Stimulated activated CD4-positive, alpha-beta T cell treated with anti-CD3 and anti-CD28 coated beads, Interleukin-12 subunit alpha, Interleukin-12 subunit beta, amount 100 ng/mL, for 24 hours (primary cell): ENCODE measurements around the gene UPP1.

Source experiments
- DNase-seq, 2 experiments: peaks; one replicate each; pipeline ENCODE4 v3.0.0-alpha.2; 2020; ENCODE audit warnings: low read depth in 2 of 2

UPP1 gene

DNA sequence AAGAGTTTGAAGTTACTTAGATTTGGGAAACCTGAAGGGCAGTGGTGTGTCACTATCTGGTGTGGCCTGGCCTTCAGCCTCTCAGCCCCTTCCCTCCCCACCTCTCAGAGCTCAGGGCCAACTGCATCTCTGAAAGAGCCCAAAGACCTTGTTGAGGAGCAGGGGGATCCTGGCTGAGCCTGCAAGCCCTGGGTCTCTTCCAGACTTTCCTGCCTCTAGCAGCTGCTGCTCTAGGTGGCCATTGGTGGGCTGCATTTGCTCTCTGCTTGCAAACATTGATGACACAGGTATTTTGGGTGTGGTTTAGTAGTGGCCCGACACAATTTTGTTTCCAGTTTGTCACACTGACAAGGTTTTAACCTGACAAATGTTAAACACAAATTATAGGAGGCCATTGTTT, 3.1 kb upstream of the UPP1 start:
- no peak for DNase-seq

DNA sequence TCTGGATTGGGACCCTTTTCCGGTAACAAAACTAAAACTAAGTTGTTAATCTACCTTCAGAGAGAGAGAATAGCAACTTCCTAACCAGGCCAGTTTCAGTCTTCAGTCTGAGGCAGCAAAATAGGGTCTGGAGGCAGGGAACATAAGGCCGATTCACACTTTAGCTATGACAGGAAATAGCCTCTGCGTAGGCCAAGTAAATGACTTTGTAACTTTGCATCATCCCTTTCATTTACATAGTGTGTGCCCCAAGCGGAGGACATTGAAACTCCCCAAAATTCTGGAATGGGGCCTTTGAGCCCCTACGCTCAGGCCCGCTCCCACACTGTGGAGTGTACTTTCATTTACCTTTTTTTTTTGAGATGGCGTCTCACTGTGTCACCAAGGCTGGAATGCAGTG, 1.7 kb upstream of the UPP1 start:
- DNase-seq: no peak

DNA sequence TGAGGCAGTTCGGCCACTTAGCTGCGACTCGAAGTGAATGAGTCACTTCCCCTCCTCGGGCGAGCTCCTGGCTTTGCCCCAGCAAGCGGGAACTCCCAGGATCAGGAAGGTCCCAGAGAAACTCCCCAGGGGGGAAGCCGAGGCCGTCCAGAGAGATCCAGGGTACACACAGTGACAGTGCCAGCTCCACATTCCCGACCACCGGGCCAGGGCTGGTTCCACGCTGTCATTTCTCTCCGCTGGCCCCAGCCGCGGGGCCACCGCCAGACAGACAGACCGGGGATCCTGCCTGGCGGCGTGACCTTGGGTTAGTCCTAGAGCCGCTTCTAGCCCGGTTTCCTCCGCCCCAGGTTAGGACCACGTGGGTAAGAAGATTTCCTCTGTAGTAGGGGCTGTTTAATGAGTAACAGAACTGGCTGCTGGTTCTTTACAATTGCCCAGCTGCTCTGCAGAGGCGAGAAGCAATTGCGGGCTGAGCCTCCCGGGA, 463 bp upstream of the UPP1 start:
- no peak for DNase-seq

DNA sequence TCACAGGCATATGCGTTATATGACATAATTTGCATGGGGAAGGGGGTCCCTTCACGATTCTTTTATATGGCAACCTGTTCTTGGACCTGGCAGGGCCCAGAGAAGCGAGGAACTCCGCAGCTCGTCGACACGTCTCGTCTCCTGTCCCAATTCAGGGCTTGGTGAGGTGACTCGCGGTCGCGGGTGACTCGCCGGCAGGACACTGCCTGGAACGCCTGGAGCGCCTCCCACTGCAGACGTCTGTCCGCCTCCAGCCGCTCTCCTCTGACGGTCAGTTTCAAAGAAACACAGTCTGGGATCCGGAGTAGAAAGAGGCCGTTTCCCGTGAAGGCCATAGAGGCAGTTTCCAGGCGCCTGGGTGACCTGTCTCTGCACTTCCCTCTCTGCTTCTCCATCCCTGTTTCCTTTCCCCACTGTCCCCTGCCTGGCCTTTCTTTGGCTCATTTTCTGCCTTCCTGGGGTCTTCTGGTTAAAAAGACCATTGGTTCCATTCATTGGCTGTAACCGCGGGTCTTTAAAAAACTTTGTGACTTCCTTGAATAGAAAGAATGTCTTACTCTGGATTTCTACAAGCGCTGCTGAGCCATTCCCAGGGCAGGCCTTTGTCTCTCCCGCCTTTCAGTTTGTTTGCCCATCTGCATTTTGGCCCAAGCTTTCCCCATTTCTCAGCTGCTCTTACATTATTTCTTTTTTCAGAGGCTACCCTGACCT, 1.2 kb downstream of the UPP1 start:
- no peak for DNase-seq

- DNase-seq: no peak
Measured at GRCh38 chr7:48091506-48092433, 2.7 kb downstream of the UPP1 start.

DNA sequence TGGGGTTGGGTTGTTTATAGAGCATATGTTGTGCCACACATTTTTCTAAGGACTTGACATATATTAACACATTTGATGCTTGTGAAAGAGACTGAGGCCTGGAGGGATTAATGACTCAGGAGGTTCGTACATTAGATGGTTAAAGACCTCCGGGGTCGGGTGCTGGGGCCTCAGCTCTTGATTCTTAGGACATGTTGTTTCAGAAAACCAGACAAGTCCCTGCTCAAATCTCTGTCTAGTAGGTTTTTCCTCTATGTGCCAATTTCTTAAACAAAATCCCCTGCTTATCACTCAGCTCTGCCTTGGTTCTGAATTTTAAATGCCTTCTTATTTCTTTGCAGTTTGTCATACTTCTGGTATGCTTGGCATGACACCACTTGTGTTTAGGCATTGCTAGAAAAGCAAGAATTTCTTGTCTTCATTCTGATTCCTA, 5.8 kb downstream of the UPP1 start:
- no peak for DNase-seq

GRCh38 chr7:48096273-48096672, 7.2 kb downstream of the UPP1 start:
- no peak for DNase-seq

DNA sequence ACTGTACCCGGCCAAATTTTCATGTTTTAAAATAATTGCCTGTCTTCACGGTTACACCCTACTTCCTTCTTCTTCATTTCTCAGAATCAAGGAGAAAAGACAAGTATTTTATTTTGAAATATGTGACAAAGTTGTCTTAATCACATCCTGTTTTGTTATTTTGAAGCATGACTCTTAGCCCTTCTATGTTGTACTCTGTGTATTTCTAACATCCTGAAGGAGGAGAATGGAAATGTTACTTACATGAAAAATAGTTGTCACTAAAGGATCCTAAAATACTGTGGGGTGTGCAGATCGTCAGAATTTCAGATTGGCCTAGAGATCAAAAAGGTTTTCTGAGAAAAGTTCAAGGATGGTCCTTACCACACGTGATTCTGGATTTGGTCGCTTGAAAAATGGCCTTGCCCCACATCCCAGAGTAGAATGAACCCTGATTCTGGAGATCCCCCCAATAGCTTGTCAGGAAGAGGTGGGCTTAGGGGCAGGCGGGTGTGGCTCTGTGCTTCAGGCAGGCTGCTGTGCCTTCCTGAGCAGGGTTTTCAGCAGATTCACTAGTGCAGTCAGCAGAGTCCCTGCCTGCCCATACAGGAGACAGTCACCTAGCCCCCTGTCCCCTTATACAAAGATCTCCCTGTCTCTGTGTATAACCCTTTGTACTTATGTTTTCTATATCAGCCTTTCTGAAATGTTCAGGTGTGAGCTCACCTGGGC, 8.6 kb downstream of the UPP1 start:
- DNase-seq: no peak

- no peak for DNase-seq
Measured at GRCh38 chr7:48098846-48099245, 9.8 kb downstream of the UPP1 start.

GRCh38 chr7:48099781-48100180, 10.7 kb downstream of the UPP1 start:
- DNase-seq: no peak

- no peak for DNase-seq
Measured at GRCh38 chr7:48101352-48101751, 12.3 kb downstream of the UPP1 start.

DNA sequence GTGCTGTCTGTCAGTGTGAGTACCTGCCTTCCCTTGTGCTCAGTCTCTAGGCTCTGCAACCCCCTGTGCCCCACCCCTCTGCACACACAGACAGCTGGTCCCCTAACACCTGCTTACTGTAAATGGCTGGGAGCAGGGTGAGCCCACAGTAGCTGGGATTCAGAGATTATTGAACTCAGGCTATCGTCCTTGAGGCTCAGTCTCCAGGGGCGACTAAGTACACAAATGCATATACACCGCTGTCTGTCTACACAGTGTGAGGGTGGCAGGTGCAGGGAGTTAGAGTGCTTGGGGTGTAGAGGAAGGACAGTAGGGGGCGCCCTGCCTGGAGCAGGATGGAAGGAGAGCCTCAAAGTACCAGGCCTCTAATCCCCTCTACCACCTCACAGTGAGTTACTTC, 12.9 kb downstream of the UPP1 start:
- DNase-seq: no peak

DNA sequence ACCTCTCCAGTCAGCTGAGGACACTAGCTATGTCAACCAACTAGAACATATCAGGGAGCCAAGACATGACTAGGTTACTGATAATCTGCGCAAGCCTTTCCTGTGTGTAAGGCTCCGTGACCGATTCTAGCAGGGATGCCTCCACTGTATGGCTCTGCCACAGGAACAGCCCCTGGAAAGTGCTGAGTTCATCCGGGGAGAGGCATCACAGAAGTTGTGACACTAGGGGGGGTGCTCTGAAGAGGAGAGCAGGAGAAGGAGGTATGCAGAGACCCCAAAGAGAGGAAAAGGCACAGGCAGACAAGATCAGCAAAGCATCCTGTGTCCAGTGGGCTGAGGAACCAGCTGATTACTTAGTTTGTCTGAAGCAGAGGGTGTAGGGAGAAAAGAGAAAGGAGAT, 13.5 kb downstream of the UPP1 start:
- no peak for DNase-seq

- DNase-seq: no peak
Measured at GRCh38 chr7:48105045-48105444, 16.0 kb downstream of the UPP1 start.

GRCh38 chr7:48106906-48107659, 18.0 kb downstream of the UPP1 start:
- DNase-seq: no peak

GRCh38 chr7:48107926-48108472, 18.9 kb downstream of the UPP1 start:
- no peak for DNase-seq

GRCh38 chr7:48108959-48109847, 20.1 kb downstream of the UPP1 start:
- DNase-seq: no peak

GRCh38 chr7:48109848-48110663, 21.0 kb downstream of the UPP1 start:
- peak; percentile 74 to 86 for DNase-seq

DNA sequence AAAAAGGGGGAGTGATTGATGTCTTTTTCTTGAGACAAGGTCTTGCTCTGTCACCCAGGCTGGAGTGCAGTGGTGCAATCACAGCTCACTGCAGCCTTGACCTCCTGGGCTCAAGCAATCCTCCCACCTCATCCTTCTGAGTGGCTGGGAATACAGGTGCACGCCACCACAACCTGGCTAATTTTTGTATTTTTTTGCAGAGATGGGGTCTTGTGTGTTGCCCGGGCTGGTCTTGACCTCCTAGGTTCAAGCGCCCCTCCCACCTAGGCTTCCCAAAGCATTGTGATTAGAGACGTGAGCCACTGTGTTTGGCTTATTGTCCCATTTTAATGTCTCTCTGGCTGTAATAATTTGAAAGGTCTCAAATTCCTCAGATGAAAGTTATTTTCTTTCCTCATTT, 21.8 kb downstream of the UPP1 start:
- no peak for DNase-seq
